MM.1S (cell line): ENCODE measurements around the gene CCR5AS.

Source experiments
- DNase-seq: peaks from one replicate; pipeline ENCODE4 v3.0.0-alpha.2; 2015
- H2AFZ ChIP-seq: fragments of 300-600 bp; sonication (generic); 2 replicates; pipeline ENCODE4 v1.6.0; 2016; ENCODE audit warnings: antibody characterized with exemption, low read length
- H3F3A ChIP-seq: fragments of 300-600 bp; sonication (generic); 2 replicates; pipeline ENCODE4 v1.6.1; 2016; ENCODE audit warnings: mild to moderate bottlenecking, antibody characterized with exemption, low read length, moderate library complexity, mixed read lengths; ENCODE audit not compliant: insufficient read depth
- H3K27ac ChIP-seq: fragments of 300-600 bp; sonication (generic); 2 replicates; pipeline ENCODE4 v1.5.1; 2016; ENCODE audit warnings: mild to moderate bottlenecking, low read length
- H3K27me3 ChIP-seq: fragments of 300-600 bp; sonication (generic); replicated peaks from 2 replicates; pipeline ENCODE4 v1.6.0; 2016; ENCODE audit warnings: low read length; ENCODE audit not compliant: insufficient read depth
- H3K36me3 ChIP-seq: fragments of 300-600 bp; sonication (generic); replicated peaks from 2 replicates; pipeline ENCODE4 v1.6.1; 2016; ENCODE audit warnings: mild to moderate bottlenecking, low read length, mixed read lengths; ENCODE audit not compliant: insufficient read depth
- H3K4me1 ChIP-seq: fragments of 300-600 bp; sonication (generic); 2 replicates; pipeline ENCODE4 v1.6.1; 2016; ENCODE audit warnings: low read length, mixed read lengths
- H3K4me2 ChIP-seq: fragments of 300-600 bp; sonication (generic); 2 replicates; pipeline ENCODE4 v1.6.0; 2016; ENCODE audit warnings: low read depth, low read length
- H3K4me3 ChIP-seq: fragments of 300-600 bp; sonication (generic); 2 replicates; pipeline ENCODE4 v1.5.1; 2016; ENCODE audit warnings: low read length, mixed read lengths
- H3K79me2 ChIP-seq: fragments of 300-600 bp; sonication (generic); 2 replicates; pipeline ENCODE4 v1.6.1; 2016; ENCODE audit warnings: mixed run types, low read length, mixed read lengths
- H3K9ac ChIP-seq: fragments of 300-600 bp; sonication (generic); 2 replicates; pipeline ENCODE4 v1.6.1; 2016; ENCODE audit warnings: low read length, mixed read lengths
- H3K9me2 ChIP-seq: fragments of 300-600 bp; sonication (generic); replicated peaks from 2 replicates; pipeline ENCODE4 v1.6.1; 2016; ENCODE audit warnings: mild to moderate bottlenecking, low read length, mixed read lengths; ENCODE audit not compliant: insufficient read depth
- H3K9me3 ChIP-seq: fragments of 300-600 bp; sonication (generic); replicated peaks from 2 replicates; pipeline ENCODE4 v1.6.1; 2016; ENCODE audit warnings: mild to moderate bottlenecking, low read length, mixed read lengths; ENCODE audit not compliant: insufficient read depth
- H4K20me1 ChIP-seq: fragments of 300-600 bp; sonication (generic); 2 replicates; pipeline ENCODE4 v1.6.1; 2016; ENCODE audit warnings: mild to moderate bottlenecking, low read length, moderate library complexity, mixed read lengths; ENCODE audit not compliant: insufficient read depth
- EZH2 ChIP-seq: fragments of 300-600 bp; sonication (generic); optimal IDR thresholded peaks from 2 replicates; pipeline ENCODE3; 2017; ENCODE audit warnings: low read depth, mild to moderate bottlenecking, antibody characterized with exemption, low read length, mixed read lengths
- EZH2phosphoT487 ChIP-seq: fragments of 300-600 bp; sonication (generic); IDR thresholded peaks from 2 replicates; pipeline ENCODE4 v1.6.1; 2018; ENCODE audit warnings: antibody characterized with exemption, low read length
- TF ChIP-seq, protein P1 (sequence below): fragments of 300-600 bp; sonication (generic); IDR thresholded peaks from 2 replicates; pipeline ENCODE4 v1.5.1; 2016; ENCODE audit warnings: antibody characterized with exemption, low read length, mixed read lengths

Gene CCR5AS

GRCh38 chr3:46370839-46371518 is 35.9 kb downstream of the CCR5AS start, which contains the start of gene CCR5:
Gene CCR5 (plus strand): TSS chr3:46370946. CDS start chr3:46372903, 1,957 bp downstream.
- Histone ChIP-seq H3K4me3 (no peak within 1 kb of the TSS), H2AFZ (no peak within 1 kb of the TSS), H3K27me3 (no peaks in the 10 kb centered on the region), H3K9ac (peak within 1 kb of the TSS; percentile 34; the same call in 1 of the 2 replicates), H3K27ac (peak within 1 kb of the TSS; percentile 42; the same call in 1 of the 2 replicates), H3K79me2 (no peaks in the 10 kb centered on the region), H3K4me1 (peaks cover 71% of the 10 kb centered on the region), H3K36me3 (no peaks in the 10 kb centered on the region), H3K9me3 (no peaks in the 10 kb centered on the region), H3K4me2 (peak within 1 kb of the TSS; percentile 23; the same call in 1 of the 2 replicates), H3K9me2 (no peaks in the 10 kb centered on the region), H4K20me1 (no peaks in the 10 kb centered on the region), H3F3A (0 out of 2 replicates have a peak, but pooled peaks cover 7% of the 10 kb centered on the region)
- peak; percentile 60 for DNase-seq
- TF ChIP-seq EZH2phosphoT487 (no peak), EZH2 (no peak)
- TF ChIP-seq, protein P1, sequence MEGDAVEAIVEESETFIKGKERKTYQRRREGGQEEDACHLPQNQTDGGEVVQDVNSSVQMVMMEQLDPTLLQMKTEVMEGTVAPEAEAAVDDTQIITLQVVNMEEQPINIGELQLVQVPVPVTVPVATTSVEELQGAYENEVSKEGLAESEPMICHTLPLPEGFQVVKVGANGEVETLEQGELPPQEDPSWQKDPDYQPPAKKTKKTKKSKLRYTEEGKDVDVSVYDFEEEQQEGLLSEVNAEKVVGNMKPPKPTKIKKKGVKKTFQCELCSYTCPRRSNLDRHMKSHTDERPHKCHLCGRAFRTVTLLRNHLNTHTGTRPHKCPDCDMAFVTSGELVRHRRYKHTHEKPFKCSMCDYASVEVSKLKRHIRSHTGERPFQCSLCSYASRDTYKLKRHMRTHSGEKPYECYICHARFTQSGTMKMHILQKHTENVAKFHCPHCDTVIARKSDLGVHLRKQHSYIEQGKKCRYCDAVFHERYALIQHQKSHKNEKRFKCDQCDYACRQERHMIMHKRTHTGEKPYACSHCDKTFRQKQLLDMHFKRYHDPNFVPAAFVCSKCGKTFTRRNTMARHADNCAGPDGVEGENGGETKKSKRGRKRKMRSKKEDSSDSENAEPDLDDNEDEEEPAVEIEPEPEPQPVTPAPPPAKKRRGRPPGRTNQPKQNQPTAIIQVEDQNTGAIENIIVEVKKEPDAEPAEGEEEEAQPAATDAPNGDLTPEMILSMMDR, result no peak

GRCh38 chr3:46369675-46370132 is 37.2 kb downstream of the CCR5AS start:
- Histone ChIP-seq H4K20me1 (no peaks in the 10 kb centered on the region), H2AFZ (no peak overlapping the region), H3K9me3 (no peaks in the 10 kb centered on the region), H3K79me2 (no peaks in the 10 kb centered on the region), H3F3A (0 out of 2 replicates have a peak, but pooled peaks cover 7% of the 10 kb centered on the region), H3K9ac (no peak overlapping the region), H3K27me3 (no peaks in the 10 kb centered on the region), H3K4me2 (no peak overlapping the region), H3K9me2 (no peaks in the 10 kb centered on the region), H3K4me3 (no peak overlapping the region), H3K27ac (peak overlapping the region; percentile 42; the same call in 1 of the 2 replicates), H3K4me1 (peaks cover 58% of the 10 kb centered on the region), H3K36me3 (no peaks in the 10 kb centered on the region)
- TF ChIP-seq, protein P1, result no peak
- TF ChIP-seq EZH2, result no peak
- DNase-seq, result no peak

- H3K4me1 ChIP-seq, result peaks cover 53% of the 10 kb centered on the region
- no peaks in the 10 kb centered on the region for H3K27me3 ChIP-seq
- 0 out of 2 replicates have a peak, but pooled peaks cover 7% of the 10 kb centered on the region for H3F3A ChIP-seq
- peak overlapping the region; percentile 26; the same call in 1 of the 2 replicates for H3K9ac ChIP-seq
- 0 out of 2 replicates have a peak overlapping the region, but pooled peaks have one; percentile 23 for H3K4me2 ChIP-seq
- no peak overlapping the region for H2AFZ ChIP-seq
- no peak overlapping the region for H3K27ac ChIP-seq
- H4K20me1 ChIP-seq, result no peaks in the 10 kb centered on the region
- no peaks in the 10 kb centered on the region for H3K36me3 ChIP-seq
- DNase-seq, result no peak
- no peaks in the 10 kb centered on the region for H3K9me3 ChIP-seq
- no peaks in the 10 kb centered on the region for H3K9me2 ChIP-seq
- no peak overlapping the region for H3K4me3 ChIP-seq
- no peaks in the 10 kb centered on the region for H3K79me2 ChIP-seq
- no peak for TF ChIP-seq EZH2
- TF ChIP-seq, protein P1, result no peak
- no peak for TF ChIP-seq EZH2phosphoT487
Observed at GRCh38 chr3:46369151-46369550, 37.7 kb downstream of the CCR5AS start.
